Ecto neural progenitor cell (in vitro differentiated cells): ENCODE results near the gene DPEP1.
A peak's percentile ranks its signal among the peaks of the same experiment; 100 is the strongest.
"Not testable (repeated sequence)": the region's sequence is repeated elsewhere in the genome, so short reads cannot be mapped to it uniquely, and the experiment has no call there.

Experiments
- DNase-seq: peaks from one replicate; pipeline ENCODE4 v3.0.0-alpha.2; 2018; ENCODE audit warnings: low spot score

Gene DPEP1

GRCh38 chr16:89651584-89651983, 38.1 kb downstream of the DPEP1 start:
- no peak for DNase-seq

GRCh38 chr16:89653656-89654295, 40.3 kb downstream of the DPEP1 start:
- no peak for DNase-seq

GRCh38 chr16:89655062-89655643, 41.7 kb downstream of the DPEP1 start:
- no peak for DNase-seq

- DNase-seq, result peak; percentile 50
These were observed 43.1 kb downstream of the DPEP1 start for GRCh38 chr16:89656435-89657121.

- peak; percentile 95 for DNase-seq
These were observed 44.2 kb downstream of the DPEP1 start, which contains the start of the genes CHMP1A and SPATA33 for GRCh38 chr16:89657442-89658220. Gene CHMP1A, minus strand, starts transcription at chr16:89657708. Its CDS starts 120 bp downstream, at chr16:89657588. Gene SPATA33, plus strand, starts transcription at chr16:89657836. Its CDS starts 76 bp downstream, at chr16:89657912.

GRCh38 chr16:89658221-89658879, 44.9 kb downstream of the DPEP1 start:
- DNase-seq, result no peak

DNA sequence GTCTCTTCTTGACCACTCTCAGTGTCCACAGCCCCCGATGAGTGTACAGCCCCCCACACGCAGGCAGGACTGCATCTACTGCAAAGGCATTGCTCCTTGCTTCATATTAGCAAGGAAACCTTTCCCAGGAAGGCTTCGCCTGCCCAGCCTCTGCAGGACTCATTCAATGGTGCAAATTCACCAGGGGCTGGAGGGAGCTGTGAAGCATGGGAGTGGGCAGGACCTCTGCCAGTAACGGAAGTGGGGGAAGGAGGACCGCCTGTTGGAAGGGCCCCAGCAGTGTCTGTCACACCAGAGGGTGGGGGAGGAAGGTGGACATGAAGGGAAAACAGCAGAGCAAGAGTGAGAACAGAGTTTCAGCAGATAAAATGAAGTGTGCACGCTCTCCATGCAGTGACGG, 46.7 kb downstream of the DPEP1 start:
- DNase-seq, result no peak

DNA sequence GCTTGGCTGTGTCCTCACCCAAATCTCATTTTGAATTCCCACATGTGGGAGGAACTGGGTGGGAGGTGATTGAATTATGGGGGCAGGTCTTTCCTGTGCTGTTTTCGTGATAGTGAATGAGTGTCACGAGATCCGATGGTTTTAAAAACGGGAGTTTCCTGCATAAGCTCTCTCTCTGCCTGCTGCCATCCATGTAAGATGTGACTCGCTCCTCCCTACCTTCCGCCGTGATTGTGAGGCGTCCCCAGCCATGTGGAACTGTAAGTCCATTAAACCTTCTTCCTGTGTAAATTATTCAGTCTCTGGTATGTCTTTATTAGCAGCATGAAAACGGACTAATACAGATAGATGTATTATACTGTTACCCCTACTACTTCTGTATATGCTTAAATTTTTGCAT, 47.8 kb downstream of the DPEP1 start:
- DNase-seq, result no peak

- not testable (repeated sequence) for DNase-seq
These were observed 50.8 kb downstream of the DPEP1 start for GRCh38 chr16:89664238-89664637.

DNA sequence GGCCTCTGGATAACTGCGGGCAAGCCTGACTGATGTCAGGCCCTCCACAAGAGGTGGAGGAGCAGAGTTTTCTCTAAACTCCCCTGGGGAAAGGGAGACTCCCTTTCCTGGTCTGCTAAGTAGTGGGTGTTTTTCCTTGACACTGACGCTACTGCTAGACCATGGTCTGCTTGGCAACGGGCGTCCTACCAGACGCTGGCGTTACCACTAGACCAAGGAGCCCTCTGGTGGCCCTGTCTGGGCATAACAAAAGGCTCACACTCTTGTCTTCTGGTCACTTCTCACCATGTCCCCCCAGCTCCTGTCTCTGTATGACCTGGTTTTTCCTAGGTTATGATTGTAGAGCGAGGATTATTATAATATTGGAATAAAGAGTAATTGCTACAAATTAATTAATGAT, 53.6 kb downstream of the DPEP1 start:
- DNase-seq, result not testable (repeated sequence)

DNA sequence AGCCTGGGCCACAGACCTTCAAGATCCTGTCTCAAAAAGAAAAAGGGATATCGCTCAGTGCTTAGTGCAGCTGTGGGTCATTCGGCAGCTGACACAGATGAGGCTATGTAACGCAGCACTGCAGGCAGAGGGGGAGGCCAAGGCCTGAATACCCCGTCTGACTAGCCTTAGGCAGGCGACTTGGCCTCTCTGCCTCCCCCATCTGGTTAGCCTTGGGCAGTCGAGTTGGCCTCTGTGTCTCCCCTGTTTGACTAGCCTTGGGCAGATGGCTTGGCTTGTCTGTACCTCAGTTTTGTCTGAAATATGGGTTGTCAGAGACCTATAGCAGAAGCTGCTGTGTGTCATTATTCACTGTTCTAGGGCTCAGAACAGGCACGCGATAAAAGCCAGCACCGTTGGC, 54.2 kb downstream of the DPEP1 start:
- DNase-seq, result no peak

DNA sequence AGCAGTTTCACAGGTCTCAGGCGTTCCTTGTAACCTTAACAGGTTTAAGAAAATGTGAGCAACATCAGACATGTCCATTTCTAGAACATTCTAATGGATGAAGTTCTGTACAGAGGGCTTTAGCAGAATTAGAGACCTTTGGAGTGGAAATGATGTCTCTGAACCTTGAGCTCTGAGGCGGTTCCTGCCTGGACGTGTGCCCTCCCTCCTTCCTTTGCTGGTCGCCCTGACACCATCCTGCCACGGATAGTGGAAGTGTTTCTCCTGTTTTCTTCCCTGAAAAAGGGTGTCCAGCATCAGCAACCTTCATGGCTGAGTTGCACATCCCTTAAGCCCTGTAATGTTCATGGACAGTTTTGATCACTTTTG, 55.3 kb downstream of the DPEP1 start:
- DNase-seq, result no peak

- DNase-seq, result no peak
These were observed 56.3 kb downstream of the DPEP1 start for GRCh38 chr16:89669755-89670154.

DNA sequence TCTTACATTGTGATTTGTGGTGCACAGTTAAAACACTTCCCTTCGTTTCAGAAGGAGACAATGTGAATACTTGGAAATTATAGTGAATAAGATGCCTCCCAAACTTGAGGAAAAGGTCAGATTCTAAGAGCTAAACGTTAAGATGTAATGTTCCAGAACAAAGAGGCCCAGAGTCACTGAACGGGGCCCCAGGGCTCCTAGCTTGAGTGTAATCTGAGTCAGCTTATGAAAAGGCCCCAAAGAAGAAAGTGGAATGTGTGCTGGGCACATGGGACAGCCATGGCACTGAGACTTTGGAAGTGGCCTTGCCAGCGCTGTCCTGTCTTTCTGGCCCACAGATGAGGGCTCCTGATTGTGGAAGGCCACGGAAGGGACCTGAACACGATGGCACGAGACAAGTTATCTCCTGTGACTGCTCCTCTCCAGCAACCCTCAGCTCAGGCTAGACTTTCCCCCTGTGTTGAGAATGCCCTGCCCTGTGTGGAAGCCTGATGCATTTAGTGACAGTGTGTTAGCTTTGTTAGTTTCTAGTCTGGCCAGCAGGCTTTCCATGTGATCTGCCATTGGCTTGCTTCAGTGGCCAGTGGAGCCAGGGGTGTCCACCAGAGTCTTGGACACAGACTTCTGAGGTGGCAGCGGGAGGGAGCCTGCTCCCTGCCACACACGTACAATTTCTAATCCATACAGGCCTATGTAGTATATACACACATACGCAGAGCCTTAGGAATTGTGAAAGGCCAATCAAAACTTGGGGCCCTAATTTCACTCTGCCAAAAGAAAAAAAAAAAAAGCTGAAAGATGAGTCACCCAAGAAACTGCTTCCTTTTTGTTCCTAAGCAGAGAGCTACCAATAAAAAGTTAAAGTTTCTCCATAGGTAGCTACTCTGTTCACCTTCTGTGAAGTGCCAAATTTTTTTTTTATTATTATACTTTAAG, 57.3 kb downstream of the DPEP1 start:
- DNase-seq, result no peak

DNA sequence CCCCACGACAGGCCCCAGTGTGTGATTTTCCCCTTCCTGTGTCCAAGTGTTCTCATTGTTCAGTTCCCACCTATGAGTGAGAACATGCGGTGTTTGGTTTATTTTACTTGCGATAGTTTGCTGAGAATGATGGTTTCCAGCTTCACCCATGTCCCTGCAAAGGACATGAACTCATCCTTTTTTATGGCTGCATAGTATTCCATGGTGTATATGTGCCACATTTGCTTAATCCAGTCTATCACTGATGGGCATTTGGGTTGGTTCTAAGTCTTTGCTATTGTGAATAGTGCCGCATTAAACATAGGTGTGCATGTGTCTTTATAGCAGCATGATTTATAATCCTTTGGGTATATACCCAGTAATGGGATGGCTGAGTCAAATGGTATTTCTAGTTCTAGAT, 58.1 kb downstream of the DPEP1 start:
- DNase-seq, result not testable (repeated sequence)

GRCh38 chr16:89672177-89672941, 58.9 kb downstream of the DPEP1 start:
- no peak for DNase-seq

GRCh38 chr16:89678258-89678657, 64.8 kb downstream of the DPEP1 start:
- no peak for DNase-seq

DNA sequence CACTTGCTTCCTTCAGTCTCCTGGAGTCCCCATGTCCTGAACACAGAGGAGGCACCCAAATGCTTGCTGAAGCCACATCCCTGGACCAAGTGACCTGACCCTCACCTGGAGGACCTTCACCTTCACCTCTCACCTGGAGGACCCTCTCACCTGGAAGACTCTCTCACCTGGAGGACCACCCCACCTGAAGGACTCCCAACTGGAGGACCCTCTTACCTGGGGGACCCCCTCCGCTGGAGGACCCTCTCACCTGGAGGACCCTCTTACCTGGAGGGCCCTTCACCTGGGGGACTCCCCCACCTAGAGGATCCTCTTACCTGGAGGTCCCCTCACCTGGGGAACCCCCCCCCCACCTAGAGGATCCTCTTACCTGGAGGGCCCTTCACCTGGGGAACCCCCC, 72.5 kb downstream of the DPEP1 start:
- no peak for DNase-seq

GRCh38 chr16:89686520-89687091, 73.2 kb downstream of the DPEP1 start, which contains the start of gene CDK10:
Gene CDK10, plus strand, starts transcription at chr16:89686689. Its CDS starts 22 bp downstream, at chr16:89686711.
- peak; percentile 95 for DNase-seq
